Hepatocyte (in vitro differentiated cells): Measurements from ENCODE around the gene VPS8. TPM values are rescaled to one million over a fixed set of nuclear protein-coding genes. Genes with fewer than 3 reads are reported as not detected.

Experiments
- DNase-seq: peaks from one replicate; pipeline ENCODE4 v3.0.0-alpha.2; 2016; ENCODE audit warnings: low spot score
- H2AFZ ChIP-seq: fragments of 200-600 bp; sonication (generic); 2 replicates; pipeline ENCODE4 v1.6.0; 2016; ENCODE audit warnings: antibody characterized with exemption, mild to moderate bottlenecking
- H3K27ac ChIP-seq: fragments of 200-600 bp; sonication (generic); 2 replicates; pipeline ENCODE4 v1.5.1; 2016; ENCODE audit warnings: mild to moderate bottlenecking
- H3K27me3 ChIP-seq: fragments of 200-600 bp; sonication (generic); 2 replicates; pipeline ENCODE4 v1.6.1; 2016
- H3K36me3 ChIP-seq: fragments of 200-600 bp; sonication (generic); replicated peaks from 2 replicates; pipeline ENCODE4 v1.5.1; 2016; ENCODE audit warnings: low read depth; ENCODE audit not compliant: insufficient read depth
- H3K4me1 ChIP-seq: fragments of 200-600 bp; sonication (generic); 2 replicates; pipeline ENCODE4 v1.5.1; 2016; ENCODE audit warnings: mild to moderate bottlenecking, moderate library complexity; ENCODE audit not compliant: insufficient read depth
- H3K4me2 ChIP-seq: fragments of 200-600 bp; sonication (generic); 2 replicates; pipeline ENCODE4 v1.6.0; 2016
- H3K4me3 ChIP-seq: fragments of 200-600 bp; sonication (generic); 2 replicates; pipeline ENCODE4 v1.5.1; 2016; ENCODE audit warnings: mild to moderate bottlenecking
- H3K79me2 ChIP-seq: fragments of 200-600 bp; sonication (generic); 2 replicates; pipeline ENCODE4 v1.6.0; 2017; ENCODE audit warnings: mild to moderate bottlenecking
- H3K9me2 ChIP-seq: fragments of 200-600 bp; sonication (generic); replicated peaks from 2 replicates; pipeline ENCODE4 v1.6.0; 2017; ENCODE audit warnings: mild to moderate bottlenecking; ENCODE audit not compliant: insufficient read depth
- H3K9me3 ChIP-seq: fragments of 200-600 bp; sonication (generic); 2 replicates; pipeline ENCODE4 v1.5.1; 2016; ENCODE audit warnings: low read depth, mild to moderate bottlenecking
- H4K20me1 ChIP-seq: fragments of 200-600 bp; sonication (generic); 2 replicates; pipeline ENCODE4 v1.6.0; 2016; ENCODE audit warnings: mild to moderate bottlenecking; ENCODE audit not compliant: insufficient read depth, poor library complexity, severe bottlenecking
- EZH2 ChIP-seq: fragments of 200-600 bp; sonication (generic); IDR thresholded peaks from 2 replicates; pipeline ENCODE4 v1.6.1; 2016; ENCODE audit warnings: antibody characterized with exemption, mild to moderate bottlenecking, borderline replicate concordance
- EZH2phosphoT487 ChIP-seq: fragments of 200-600 bp; sonication (generic); IDR thresholded peaks from one replicate; pipeline ENCODE4 v1.6.1; 2018; ENCODE audit warnings: antibody characterized with exemption, mild to moderate bottlenecking, low read depth, moderate library complexity; ENCODE audit not compliant: unreplicated experiment, severe bottlenecking
- WGBS: methylation state at CpG from one replicate; pipeline ENCODE4 v1.1.6; 2016; ENCODE audit warnings: low lambda C conversion rate; ENCODE audit errors: missing lambda C conversion rate; 5-methylcytosine and 5-hydroxymethylcytosine counted together
- polyA plus RNA-seq: library from polyadenylated mRNA; unstranded; fragments of >200 nt; fragmentation: Nextera tagmentation; extraction: Ambion mirVana; gene quantifications from 2 replicates; pipeline ENCODE4 v1.2.1, GENCODE V29; 2016
- total RNA-seq: library from RNA; depleted of rRNA; stranded (reverse); fragments of >200 nt; gene quantifications from 2 replicates; pipeline ENCODE4 v1.2.3, GENCODE V29; 2014
- TF ChIP-seq, protein P1 (sequence below): fragments of 200-600 bp; sonication (generic); IDR thresholded peaks from 2 replicates; pipeline ENCODE4 v1.5.1; 2016; ENCODE audit warnings: antibody characterized with exemption, mild to moderate bottlenecking; ENCODE audit not compliant: poor library complexity

VPS8 gene
- total and polyA plus RNA-seq, 2 experiments from 2014 or later: 20.5 to 61.9 TPM

DNA sequence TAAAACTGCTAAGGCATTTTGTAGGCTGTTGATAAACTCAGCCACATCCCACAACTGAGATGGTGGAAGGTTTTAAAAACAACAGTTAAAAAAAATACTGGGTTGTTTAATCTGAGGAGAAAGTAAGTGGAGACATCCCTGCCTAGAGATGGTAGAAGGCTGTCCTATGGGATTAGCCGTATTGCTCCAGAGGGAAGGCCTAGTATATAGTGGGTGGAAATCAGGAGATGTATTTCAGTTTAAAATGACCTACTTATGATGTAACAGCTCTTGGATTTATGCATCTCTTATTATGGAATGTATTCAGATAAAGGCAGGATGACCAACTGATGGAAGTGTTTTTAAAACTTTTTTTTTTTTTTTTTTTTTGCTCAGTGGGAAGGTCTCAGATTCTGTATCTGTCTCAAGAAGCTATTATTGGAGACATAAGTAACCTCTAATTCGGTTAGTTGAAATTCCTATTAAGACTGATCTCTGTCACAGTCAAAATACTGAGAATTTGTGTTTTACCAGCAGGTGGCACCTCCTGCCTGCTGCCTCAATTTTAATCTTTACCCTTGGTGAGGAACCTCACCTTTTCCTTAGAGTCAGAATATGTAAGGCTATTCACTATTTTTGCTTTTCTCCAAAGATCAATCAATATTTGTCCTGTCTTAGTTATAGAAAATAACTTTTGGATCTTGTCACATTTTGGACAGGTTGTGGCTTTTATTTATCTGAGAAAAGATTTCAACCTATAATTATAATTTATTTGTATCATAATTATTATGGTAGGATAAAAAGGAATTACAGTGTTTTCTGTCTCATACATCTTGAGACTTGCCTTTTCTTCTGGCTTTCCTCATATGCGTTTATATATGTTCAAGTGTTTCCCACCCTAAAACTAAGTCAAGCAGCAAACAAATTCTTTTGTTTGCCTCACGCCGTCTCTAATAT lies 63.0 kb downstream of the VPS8 start:
- H3K79me2 ChIP-seq: no peaks in the 10 kb centered on the region
- no peak overlapping the region for H2AFZ ChIP-seq
- peak; percentile 45 for DNase-seq
- H3K27me3 ChIP-seq: no peaks in the 10 kb centered on the region
- no peak for TF ChIP-seq EZH2phosphoT487
- TF ChIP-seq EZH2: no peak
- TF ChIP-seq, protein P1, sequence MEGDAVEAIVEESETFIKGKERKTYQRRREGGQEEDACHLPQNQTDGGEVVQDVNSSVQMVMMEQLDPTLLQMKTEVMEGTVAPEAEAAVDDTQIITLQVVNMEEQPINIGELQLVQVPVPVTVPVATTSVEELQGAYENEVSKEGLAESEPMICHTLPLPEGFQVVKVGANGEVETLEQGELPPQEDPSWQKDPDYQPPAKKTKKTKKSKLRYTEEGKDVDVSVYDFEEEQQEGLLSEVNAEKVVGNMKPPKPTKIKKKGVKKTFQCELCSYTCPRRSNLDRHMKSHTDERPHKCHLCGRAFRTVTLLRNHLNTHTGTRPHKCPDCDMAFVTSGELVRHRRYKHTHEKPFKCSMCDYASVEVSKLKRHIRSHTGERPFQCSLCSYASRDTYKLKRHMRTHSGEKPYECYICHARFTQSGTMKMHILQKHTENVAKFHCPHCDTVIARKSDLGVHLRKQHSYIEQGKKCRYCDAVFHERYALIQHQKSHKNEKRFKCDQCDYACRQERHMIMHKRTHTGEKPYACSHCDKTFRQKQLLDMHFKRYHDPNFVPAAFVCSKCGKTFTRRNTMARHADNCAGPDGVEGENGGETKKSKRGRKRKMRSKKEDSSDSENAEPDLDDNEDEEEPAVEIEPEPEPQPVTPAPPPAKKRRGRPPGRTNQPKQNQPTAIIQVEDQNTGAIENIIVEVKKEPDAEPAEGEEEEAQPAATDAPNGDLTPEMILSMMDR: peak; percentile 75
- H3K9me3 ChIP-seq: no peaks in the 10 kb centered on the region
- H4K20me1 ChIP-seq: no peaks in the 10 kb centered on the region
- H3K9me2 ChIP-seq: no peaks in the 10 kb centered on the region
- H3K4me2 ChIP-seq: no peak overlapping the region
- H3K4me1 ChIP-seq: no peaks in the 10 kb centered on the region
- no peak overlapping the region for H3K27ac ChIP-seq
- WGBS: 80% methylated on average over 5 of the region's 5 CpGs
- H3K36me3 ChIP-seq: no peaks in the 10 kb centered on the region
- H3K4me3 ChIP-seq: no peak overlapping the region

DNA sequence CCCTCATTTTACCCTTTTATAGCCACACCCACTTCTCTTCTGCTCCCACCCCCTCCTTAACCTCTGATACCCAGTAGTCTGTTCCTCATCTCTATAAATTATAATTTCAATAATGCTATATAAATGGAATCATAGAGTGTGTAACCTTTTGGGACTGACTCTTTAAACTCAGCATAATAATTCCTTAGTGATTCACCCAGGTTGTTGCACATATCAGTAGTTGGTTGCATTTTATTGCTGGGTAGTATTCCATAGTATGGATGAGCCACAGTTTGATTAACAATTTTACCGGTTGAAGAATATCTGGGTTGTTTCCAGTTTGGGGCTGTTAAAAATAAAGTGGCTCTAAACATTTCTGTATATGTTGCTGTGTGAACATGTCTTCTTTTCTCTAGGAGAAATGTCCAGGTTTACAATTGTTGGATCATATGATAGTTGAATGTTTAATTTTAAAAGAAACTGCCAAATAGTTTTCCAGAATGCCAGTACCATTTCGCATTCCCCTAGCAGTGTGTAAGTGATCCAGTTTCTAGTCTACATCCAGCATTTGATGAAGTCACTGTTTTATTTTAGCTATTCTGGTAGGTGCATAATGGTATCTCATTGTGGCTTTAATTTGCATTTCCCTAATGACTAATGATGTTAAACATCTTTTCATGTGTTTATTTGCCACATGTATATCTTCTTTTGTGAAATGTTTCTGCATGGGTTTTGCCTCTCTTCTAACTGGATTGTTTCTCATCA lies 68.5 kb downstream of the VPS8 start:
- H3K27ac ChIP-seq: no peak overlapping the region
- no peaks in the 10 kb centered on the region for H3K27me3 ChIP-seq
- TF ChIP-seq EZH2 (no peak), EZH2phosphoT487 (no peak)
- TF ChIP-seq, protein P1: no peak
- no peaks in the 10 kb centered on the region for H3K79me2 ChIP-seq
- no peak overlapping the region for H3K4me2 ChIP-seq
- H3K9me2 ChIP-seq: no peaks in the 10 kb centered on the region
- H4K20me1 ChIP-seq: no peaks in the 10 kb centered on the region
- H3K36me3 ChIP-seq: no peaks in the 10 kb centered on the region
- H3K4me3 ChIP-seq: no peak overlapping the region
- 86% methylated on average over 2 of the region's 2 CpGs for WGBS
- no peak overlapping the region for H2AFZ ChIP-seq
- no peaks in the 10 kb centered on the region for H3K4me1 ChIP-seq
- no peaks in the 10 kb centered on the region for H3K9me3 ChIP-seq
- DNase-seq: no peak

DNA sequence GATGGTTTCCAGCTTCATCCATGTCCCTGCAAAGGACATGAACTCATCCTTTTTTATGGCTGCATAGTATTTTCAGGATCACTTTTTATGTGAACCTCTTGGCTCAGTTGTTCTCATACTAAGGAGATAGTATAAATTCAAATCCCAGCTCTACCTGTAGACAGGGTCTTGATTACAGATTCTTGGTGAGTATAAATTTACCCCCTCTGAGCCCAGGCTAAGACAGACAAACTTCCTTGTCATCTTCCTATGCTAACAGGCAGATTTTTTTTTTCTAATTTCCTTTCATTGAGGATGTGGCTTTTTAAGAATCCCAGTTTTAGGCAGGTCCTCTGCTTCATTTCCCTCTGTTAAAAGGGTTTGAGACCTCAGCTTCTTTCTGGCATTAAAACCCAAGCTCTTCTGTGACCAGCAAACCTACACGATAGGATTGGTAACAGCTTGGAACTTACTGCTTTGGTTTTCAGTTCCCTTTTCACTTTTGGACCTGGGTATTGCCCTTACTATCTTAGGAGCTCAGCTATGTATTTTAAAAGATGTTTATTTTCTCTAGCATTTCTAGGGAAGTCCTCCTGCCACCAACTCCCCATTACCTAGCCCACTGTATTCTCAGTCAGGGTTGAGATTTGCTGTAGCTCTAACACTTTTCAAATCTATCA lies 72.5 kb downstream of the VPS8 start:
- Histone ChIP-seq H3K4me1 (no peaks in the 10 kb centered on the region), H2AFZ (no peak overlapping the region), H3K4me3 (no peak overlapping the region), H3K9me3 (no peaks in the 10 kb centered on the region), H3K27me3 (no peaks in the 10 kb centered on the region), H4K20me1 (no peaks in the 10 kb centered on the region), H3K4me2 (no peak overlapping the region), H3K36me3 (no peaks in the 10 kb centered on the region), H3K9me2 (no peaks in the 10 kb centered on the region), H3K27ac (no peak overlapping the region), H3K79me2 (no peaks in the 10 kb centered on the region)
- WGBS: 100% methylated on average over 1 of the region's 1 CpG
- TF ChIP-seq, protein P1: no peak
- TF ChIP-seq EZH2 (no peak), EZH2phosphoT487 (no peak)
- DNase-seq: no peak
